HEK293 (cell line): ENCODE results near the gene PRRC2B.

Experiments used
- CTCF ChIP-seq: fragments of 450-650 bp; formaldehyde crosslinking; IDR thresholded peaks from 2 replicates; pipeline ENCODE4 v1.5.1; 2016; ENCODE audit warnings: missing biosample characterization, missing genetic modification characterization
- YY1 ChIP-seq: fragments of 450-650 bp; formaldehyde crosslinking; IDR thresholded peaks from 2 replicates; pipeline ENCODE4 v1.5.1; 2018; ENCODE audit warnings: missing biosample characterization, missing genetic modification characterization
- ZNF10 ChIP-seq: fragments of 450-650 bp; formaldehyde crosslinking; IDR thresholded peaks from 2 replicates; pipeline ENCODE4 v1.5.1; 2017; ENCODE audit warnings: missing biosample characterization, missing genetic modification characterization
- ZNF114 ChIP-seq: fragments of 450-650 bp; formaldehyde crosslinking; IDR thresholded peaks from 2 replicates; pipeline ENCODE4 v1.5.0; 2017; ENCODE audit warnings: missing biosample characterization, missing genetic modification characterization
- ZNF221 ChIP-seq: fragments of 450-650 bp; formaldehyde crosslinking; IDR thresholded peaks from 2 replicates; pipeline ENCODE4 v1.5.1; 2017; ENCODE audit warnings: missing biosample characterization, missing genetic modification characterization, borderline replicate concordance
- ZNF23 ChIP-seq: fragments of 450-650 bp; formaldehyde crosslinking; IDR thresholded peaks from 2 replicates; pipeline ENCODE4 v1.5.1; 2016; ENCODE audit warnings: missing biosample characterization, missing genetic modification characterization, borderline replicate concordance
- ZNF239 ChIP-seq: fragments of 450-650 bp; formaldehyde crosslinking; IDR thresholded peaks from 2 replicates; pipeline ENCODE4 v1.5.1; 2016; ENCODE audit warnings: missing biosample characterization, missing genetic modification characterization
- ZNF274 ChIP-seq, 2 experiments: fragments of 200-500 bp in 1 of 2; fragments of 450-650 bp in 1 of 2; sonication (Bioruptor generic) in 1 of 2; formaldehyde crosslinking in 1 of 2; IDR thresholded peaks; 2 replicates each; pipeline versions ENCODE4 v1.5.1 to v1.6.1; 2014 to 2016; ENCODE audit warnings: borderline replicate concordance in 1 of 2, inconsistent platforms in 1 of 2, low read length in 1 of 2, missing biosample characterization in 1 of 2, missing genetic modification characterization in 1 of 2
- ZNF707 ChIP-seq: fragments of 450-650 bp; formaldehyde crosslinking; IDR thresholded peaks from 2 replicates; pipeline ENCODE4 v1.5.1; 2016; ENCODE audit warnings: missing biosample characterization, missing genetic modification characterization
- TF ChIP-seq, protein P1 (sequence below): fragments of 450-650 bp; formaldehyde crosslinking; IDR thresholded peaks from 2 replicates; pipeline ENCODE4 v1.5.1; 2016; ENCODE audit warnings: missing biosample characterization, missing genetic modification characterization, low read depth

- TF ChIP-seq YY1 (tag by site-specific recombination) (no peak), ZNF10 (no peak), ZNF239 (tag by site-specific recombination) (no peak), ZNF707 (tag by site-specific recombination) (no peak), ZNF114 (tag by site-specific recombination) (no peak), CTCF (tag by site-specific recombination) (no peak), ZNF23 (tag by site-specific recombination) (no peak), ZNF274 (IDR thresholded peaks at IDR 0.05; ENCODE audit: low read length) (no peak), ZNF274 (tag by site-specific recombination; IDR thresholded peaks at IDR 0.05; ENCODE audit: borderline replicate concordance) (no peak), ZNF221 (no peak)
- TF ChIP-seq, protein P1, sequence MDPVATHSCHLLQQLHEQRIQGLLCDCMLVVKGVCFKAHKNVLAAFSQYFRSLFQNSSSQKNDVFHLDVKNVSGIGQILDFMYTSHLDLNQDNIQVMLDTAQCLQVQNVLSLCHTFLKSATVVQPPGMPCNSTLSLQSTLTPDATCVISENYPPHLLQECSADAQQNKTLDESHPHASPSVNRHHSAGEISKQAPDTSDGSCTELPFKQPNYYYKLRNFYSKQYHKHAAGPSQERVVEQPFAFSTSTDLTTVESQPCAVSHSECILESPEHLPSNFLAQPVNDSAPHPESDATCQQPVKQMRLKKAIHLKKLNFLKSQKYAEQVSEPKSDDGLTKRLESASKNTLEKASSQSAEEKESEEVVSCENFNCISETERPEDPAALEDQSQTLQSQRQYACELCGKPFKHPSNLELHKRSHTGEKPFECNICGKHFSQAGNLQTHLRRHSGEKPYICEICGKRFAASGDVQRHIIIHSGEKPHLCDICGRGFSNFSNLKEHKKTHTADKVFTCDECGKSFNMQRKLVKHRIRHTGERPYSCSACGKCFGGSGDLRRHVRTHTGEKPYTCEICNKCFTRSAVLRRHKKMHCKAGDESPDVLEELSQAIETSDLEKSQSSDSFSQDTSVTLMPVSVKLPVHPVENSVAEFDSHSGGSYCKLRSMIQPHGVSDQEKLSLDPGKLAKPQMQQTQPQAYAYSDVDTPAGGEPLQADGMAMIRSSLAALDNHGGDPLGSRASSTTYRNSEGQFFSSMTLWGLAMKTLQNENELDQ (tag by site-specific recombination), result no peak
Measured at GRCh38 chr9:131461166-131461565, 67.3 kb downstream of the PRRC2B start.
